Measurements from ENCODE around the gene IFIT3.

- TF ChIP-seq CTCF (IDR thresholded peaks at IDR 0.05; ENCODE audit: low read depth, low read length) (no peak), EZH2phosphoT487 (IDR thresholded peaks at IDR 0.05; ENCODE audit: low read depth) (no peak)
Measured at GRCh38 chr10:89343089-89343767, 15.4 kb downstream of the IFIT3 start.
